RWPE1 (cell line): ENCODE measurements around the gene OPTC.

Experiments
- CTCF ChIA-PET: fragments of 350-600 bp; sonication (Branson Sonifier 250); formaldehyde crosslinking; extraction: SDS; loops from one replicate; lab custom pipeline; 2021; lab: Yijun Ruan, JAX
- POLR2A ChIA-PET: fragments of 400-600 bp; formaldehyde crosslinking; extraction: SDS; loops from one replicate; lab custom pipeline; 2020; ENCODE audit warnings: antibody characterized with exemption; ENCODE audit not compliant: low non-redundant PET; lab: Yijun Ruan, JAX
- DNase-seq: peaks from one replicate; pipeline ENCODE4 v3.0.0; 2012; ENCODE audit warnings: low spot score
- H3K27ac ChIP-seq: fragments of 450-650 bp; 2 replicates; pipeline ENCODE4 v1.5.1; 2017
- TF ChIP-seq, protein P1 (sequence below): fragments of 450-650 bp; conservative IDR thresholded peaks from 2 replicates; pipeline ENCODE4 v1.5.1; 2017; ENCODE audit warnings: low read depth, mild to moderate bottlenecking

OPTC gene

DNA sequence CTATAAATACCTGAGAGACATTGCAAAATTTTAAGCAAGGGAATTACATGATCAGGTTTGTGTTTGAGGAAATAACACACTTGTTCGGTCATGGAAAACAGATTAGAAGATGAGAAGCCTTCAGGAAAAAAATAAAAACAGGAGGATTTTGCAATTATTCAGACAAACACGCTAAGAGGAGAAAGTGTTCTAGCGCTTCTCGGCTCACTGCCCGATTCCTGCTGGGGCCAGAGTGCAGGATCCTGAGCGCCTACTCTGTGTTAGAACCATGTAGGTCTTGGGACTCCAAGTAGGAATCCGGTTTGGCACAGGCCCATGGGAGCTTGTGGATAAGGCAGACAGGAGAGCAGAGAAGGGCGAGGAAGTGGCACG lies 26.4 kb upstream of the OPTC start:
- ChIA-PET POLR2A (no interaction called here), CTCF (no interaction called here)
- no peak overlapping the region for H3K27ac ChIP-seq
- TF ChIP-seq, protein P1, sequence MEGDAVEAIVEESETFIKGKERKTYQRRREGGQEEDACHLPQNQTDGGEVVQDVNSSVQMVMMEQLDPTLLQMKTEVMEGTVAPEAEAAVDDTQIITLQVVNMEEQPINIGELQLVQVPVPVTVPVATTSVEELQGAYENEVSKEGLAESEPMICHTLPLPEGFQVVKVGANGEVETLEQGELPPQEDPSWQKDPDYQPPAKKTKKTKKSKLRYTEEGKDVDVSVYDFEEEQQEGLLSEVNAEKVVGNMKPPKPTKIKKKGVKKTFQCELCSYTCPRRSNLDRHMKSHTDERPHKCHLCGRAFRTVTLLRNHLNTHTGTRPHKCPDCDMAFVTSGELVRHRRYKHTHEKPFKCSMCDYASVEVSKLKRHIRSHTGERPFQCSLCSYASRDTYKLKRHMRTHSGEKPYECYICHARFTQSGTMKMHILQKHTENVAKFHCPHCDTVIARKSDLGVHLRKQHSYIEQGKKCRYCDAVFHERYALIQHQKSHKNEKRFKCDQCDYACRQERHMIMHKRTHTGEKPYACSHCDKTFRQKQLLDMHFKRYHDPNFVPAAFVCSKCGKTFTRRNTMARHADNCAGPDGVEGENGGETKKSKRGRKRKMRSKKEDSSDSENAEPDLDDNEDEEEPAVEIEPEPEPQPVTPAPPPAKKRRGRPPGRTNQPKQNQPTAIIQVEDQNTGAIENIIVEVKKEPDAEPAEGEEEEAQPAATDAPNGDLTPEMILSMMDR = no peak
- no peak for DNase-seq

DNA sequence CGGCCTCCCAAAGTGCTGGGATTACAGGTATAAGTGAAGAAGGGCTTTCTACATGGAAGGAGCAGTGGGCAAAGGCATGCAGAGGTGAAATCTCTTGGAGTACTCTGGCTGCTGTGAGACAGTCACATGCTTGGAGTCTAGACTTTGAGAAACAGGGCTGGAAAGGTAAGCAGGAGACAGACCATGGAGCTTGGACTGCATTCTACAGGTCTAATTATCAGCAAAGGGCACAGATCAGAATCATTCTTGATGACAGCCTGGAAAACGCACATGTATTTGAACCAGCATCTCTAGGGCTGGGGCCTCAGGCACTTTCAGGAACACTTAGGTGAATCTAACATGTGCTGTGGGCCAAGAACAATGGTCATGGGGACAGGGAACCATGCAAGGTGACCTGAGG lies 25.6 kb upstream of the OPTC start:
- ChIA-PET CTCF (no interaction called here), POLR2A (no interaction called here)
- H3K27ac ChIP-seq = no peak overlapping the region
- no peak for DNase-seq
- TF ChIP-seq, protein P1 = no peak

DNA sequence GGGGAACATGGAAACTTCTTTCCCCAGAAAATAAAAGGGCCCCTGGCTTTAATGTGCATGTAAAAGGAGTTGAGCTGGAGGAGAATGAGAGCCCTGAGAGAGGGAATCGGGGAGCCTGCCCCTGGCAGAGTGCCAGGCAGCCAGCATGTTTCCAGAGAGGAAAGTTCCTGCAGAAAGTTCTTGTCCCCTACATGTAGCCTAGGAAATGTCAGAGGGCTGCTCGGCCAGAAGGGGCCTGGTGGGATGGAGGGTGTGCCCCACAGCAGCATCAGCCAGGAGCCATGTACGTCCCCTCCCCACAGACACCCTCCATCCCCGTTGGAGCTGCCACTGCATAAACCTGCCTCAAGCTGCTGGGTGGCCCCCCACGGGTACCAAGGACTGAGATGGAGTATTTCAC lies 23.7 kb upstream of the OPTC start:
- TF ChIP-seq, protein P1 = no peak
- ChIA-PET CTCF (no interaction called here), POLR2A (interaction anchor here (0.6 kb wide), 1 partner anchor 943 kb away, joined by 3 read pairs; no protein-coding TSS in a partner anchor)
- DNase-seq = no peak
- no peak overlapping the region for H3K27ac ChIP-seq

DNA sequence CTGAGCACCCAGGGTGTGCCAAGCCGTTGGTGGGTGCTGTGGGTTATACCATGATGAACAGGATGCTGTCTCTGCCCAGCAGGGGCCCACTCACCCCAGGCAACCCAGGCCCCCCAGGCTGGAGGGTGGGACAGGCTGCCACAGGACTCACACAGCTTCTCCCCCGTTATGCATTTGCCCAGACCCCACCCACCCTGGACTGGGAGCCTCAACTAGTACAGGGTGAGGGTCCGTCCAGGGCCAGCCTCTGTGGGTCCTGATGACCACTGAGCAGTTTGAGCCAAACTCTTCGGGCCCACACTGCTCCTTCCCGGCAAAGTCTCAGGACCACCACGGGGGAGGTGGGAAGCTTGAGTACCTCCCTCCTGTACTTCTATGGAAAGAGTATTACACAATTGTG lies 22.1 kb upstream of the OPTC start:
- ChIA-PET POLR2A (no interaction called here), CTCF (interaction anchor here (0.6 kb wide), 2 partner anchors 132 to 171 kb away, joined by 3 read pairs; no protein-coding TSS in a partner anchor)

DNA sequence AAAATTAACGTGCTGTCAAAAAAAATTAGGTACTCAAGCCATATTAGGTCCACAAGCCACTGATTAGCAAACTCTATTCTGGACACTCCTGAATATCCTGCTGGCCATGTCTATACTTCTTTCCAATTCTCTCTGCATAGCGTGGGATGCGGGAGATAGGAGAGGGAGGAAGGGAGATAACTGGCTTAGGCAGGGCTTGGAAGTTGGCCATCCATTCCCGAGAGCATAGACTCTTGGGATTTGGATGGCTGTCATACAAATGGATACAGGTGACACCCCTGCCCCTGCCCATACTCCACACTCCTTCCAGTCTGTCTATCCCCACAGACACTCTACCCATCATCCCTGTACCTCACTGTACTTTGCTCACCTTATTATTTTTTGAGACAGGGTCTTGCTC lies 20.7 kb upstream of the OPTC start:
- ChIA-PET CTCF (interaction anchor here (0.5 to 1.5 kb wide), 2 partner anchors 172 to 206 kb away, joined by 3 to 4 read pairs; no protein-coding TSS in a partner anchor), POLR2A (no interaction called here)
- H3K27ac ChIP-seq = no peak overlapping the region
- TF ChIP-seq, protein P1 = no peak
- DNase-seq = no peak

More for the DNA sequence above, 22.1 kb upstream of the OPTC start:
- TF ChIP-seq, protein P1 = no peak
- DNase-seq = no peak
- H3K27ac ChIP-seq = no peak overlapping the region

DNA sequence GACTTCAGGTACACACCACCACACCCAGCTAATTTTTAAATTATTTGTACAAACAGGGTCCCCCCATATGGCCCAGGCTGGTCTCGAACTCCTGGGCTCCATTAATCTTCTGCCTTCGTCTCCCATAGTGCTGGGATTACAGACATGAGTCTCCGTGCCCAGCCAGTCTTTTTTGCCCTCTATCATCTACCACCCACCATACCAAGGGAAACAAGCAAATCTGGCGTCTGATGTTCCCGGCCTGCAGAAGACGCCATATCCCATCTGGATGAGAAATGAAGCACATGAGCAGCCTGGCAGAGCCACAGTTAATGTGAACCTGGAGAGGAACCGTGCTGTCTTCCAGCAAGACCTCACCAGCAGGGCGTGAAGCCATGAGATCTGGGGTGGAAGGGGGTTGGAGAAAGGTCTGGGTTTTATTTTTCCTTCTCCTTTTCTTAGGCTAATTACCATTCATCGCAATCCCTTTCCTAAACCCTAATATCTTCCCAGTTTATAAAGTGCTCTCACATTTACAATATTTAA lies 20.1 kb upstream of the OPTC start:
- TF ChIP-seq, protein P1 = no peak
- DNase-seq = no peak
- ChIA-PET CTCF (interaction anchor here (1.5 kb wide), 1 partner anchor 206 kb away, joined by 3 read pairs; no protein-coding TSS in a partner anchor), POLR2A (no interaction called here)
- H3K27ac ChIP-seq = no peak overlapping the region
